ENCODE data around the gene SCAF4.
A peak's percentile ranks its signal among the peaks of the same experiment; 100 is the strongest.

DNA sequence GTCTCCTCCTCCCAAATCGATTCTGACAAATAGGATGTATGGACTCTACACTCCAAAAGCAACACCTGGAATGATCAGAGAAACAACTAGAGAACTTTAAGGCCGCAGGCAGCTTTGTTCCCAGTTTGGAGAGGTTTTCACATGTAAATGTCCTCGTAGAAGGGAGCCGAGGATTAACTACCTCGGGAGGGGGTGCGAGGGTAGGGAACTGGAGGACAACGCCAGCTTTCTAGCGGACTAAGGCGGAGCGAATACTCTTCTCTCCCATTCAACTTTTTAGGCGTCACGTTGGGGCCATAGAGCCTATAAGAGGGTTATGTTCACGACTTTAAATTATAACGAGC, 1.2 kb downstream of the SCAF4 start:
- TF ChIP-seq EZH2 (IDR thresholded peaks at IDR 0.05; ENCODE audit: borderline replicate concordance, low read length), result no peak
- TF ChIP-seq CTCF (conservative IDR thresholded peaks at IDR 0.05 in 1 of 2, IDR thresholded peaks at IDR 0.05 in 1 of 2; ENCODE audit: extremely low read depth in 1 of 2, insufficient read depth in 1 of 2, low read depth in 1 of 2, low read length in 2 of 2), result peak in 1 of 2 donors; percentile 0
